Psoas muscle (tissue), 8 donors: ENCODE data around the gene APBA3. TPM values are rescaled to one million over a fixed set of nuclear protein-coding genes. Genes with fewer than 3 reads are reported as not detected.
A peak's percentile ranks its signal among the peaks of the same experiment; 100 is the strongest.

Source experiments
- ATAC-seq, 4 donors: fragments of 200-7000 bp; cut with Tn5 transposase; one replicate each; pipeline ENCODE4 v1.9.1; 2020; ENCODE audit warnings: moderate library complexity in 3 of 4, mild to moderate bottlenecking in 2 of 4
- DNase-seq, 2 donors: peaks; one replicate each; pipeline ENCODE4 v3.0.0-alpha.2; 2020
- H3K27ac ChIP-seq: fragments of 200-600 bp; one replicate; pipeline ENCODE4 v1.8.0; 2022
- H3K27me3 ChIP-seq, 3 donors: fragments of 200-600 bp in 1 of 3; one replicate each; pipeline versions ENCODE4 v1.6.1 to v1.8.0; 2013 to 2022; ENCODE audit warnings: low read length in 2 of 3, mild to moderate bottlenecking in 2 of 3, moderate library complexity in 1 of 3; ENCODE audit not compliant: insufficient read depth in 3 of 3
- H3K36me3 ChIP-seq, 2 donors: fragments of 200-600 bp in 1 of 2; one replicate each; pipeline versions ENCODE4 v1.6.1 to v1.8.0; 2013 to 2022; ENCODE audit warnings: low read depth in 1 of 2, mild to moderate bottlenecking in 1 of 2, moderate library complexity in 1 of 2; ENCODE audit not compliant: insufficient read depth in 1 of 2
- H3K4me1 ChIP-seq: fragments of 200-600 bp; one replicate; pipeline ENCODE4 v1.8.0; 2022
- H3K4me3 ChIP-seq: fragments of 200-600 bp; one replicate; pipeline ENCODE4 v1.8.0; 2022; ENCODE audit warnings: mild to moderate bottlenecking
- H3K9me3 ChIP-seq: fragments of 200-600 bp; one replicate; pipeline ENCODE4 v1.8.0; 2022
- CTCF ChIP-seq: fragments of 200-600 bp; IDR thresholded peaks from one replicate; pipeline ENCODE4 v1.8.0; 2022; ENCODE audit warnings: antibody characterized with exemption
- WGBS, 3 donors: extraction: QIAGEN DNeasy Blood & Tissue Kit; methylation state at CpG; one replicate each; pipeline versions ENCODE4 v1.1.6 to v1.1.7; 2013; 5-methylcytosine and 5-hydroxymethylcytosine counted together
- intact Hi-C, 2 donors: fragments of 100-400 bp; cut with DNase I; formaldehyde crosslinking; loops; one replicate each; pipeline versions ENCODE4 v1.11.0 to v1.14.2; 2022
- polyA plus RNA-seq, 3 donors: library from polyadenylated mRNA; stranded (reverse); fragments of 200-250 nt; gene quantifications; one replicate each; pipeline ENCODE4 v1.2.3, GENCODE V29; 2013
- total RNA-seq, 4 donors: library from RNA; stranded (reverse); fragmentation: NEBNext Ultra II Directional in 2 of 4; extraction: Animal tissue kit (Norgen Biotek cat#: 25700) in 2 of 4; gene quantifications; one replicate each; pipeline versions ENCODE4 v1.2.1 to v1.2.4, GENCODE V29; 2021 to 2023
- donor health status: healthy with polysubstance abuse.
- donor health status: DM: no; HTN: no; CAD: no; lungs with moderate emphysema.
- donor health status: Bipolar disorder and iron deficiency.
- donor health status: healthy.
- donor health status: DM: yes; HTN: yes; CAD: no.
- donor health status: DM: no; HTN: no; CAD: no.
- donor health status: DM: no; HTN: no; CAD: no.
- donor health status: DM: yes; HTN: yes; CAD: no.

APBA3 gene
- total and polyA plus RNA-seq, 7 donors = 17.7 to 30.1 (median 19.4) TPM

GRCh38 chr19:3788996-3789778 is 27.7 kb upstream of the APBA3 start:
- whole genome bisulfite sequencing, 3 donors = 31 to 42% (median 38%) methylated on average over 15 to 16 of the region's 16 CpGs
- Histone ChIP-seq H3K4me1 (no peaks in the 10 kb centered on the region), H3K9me3 (no peaks in the 10 kb centered on the region), H3K36me3 (no peaks in the 10 kb centered on the region), H3K27me3 (peaks cover 0 to 41% (median 16%) of the 10 kb centered on the region in 3 donors), H3K4me3 (no peak overlapping the region), H3K27ac (no peak overlapping the region)
- no peak for TF ChIP-seq CTCF
- intact Hi-C loops = no loop called here
- ATAC-seq = no peak
- no peak for DNase-seq

GRCh38 chr19:3785938-3786824 is 24.7 kb upstream of the APBA3 start, which contains the start of gene MATK:
Gene MATK (minus strand): TSS chr19:3786381. CDS start chr19:3785135, 1,246 bp downstream.
- peak within 1 kb of the TSS; percentile 18 for H3K4me3 ChIP-seq

GRCh38 chr19:3785451-3785937 is 24.0 kb upstream of the APBA3 start:
- H3K27me3 ChIP-seq = peaks cover 0 to 54% (median 20%) of the 10 kb centered on the region in 3 donors
- peaks cover 9% of the 10 kb centered on the region for H3K9me3 ChIP-seq
- WGBS, 3 donors = 0 to 2% (median 2%) methylated on average over 40 to 47 of the region's 47 CpGs
- no peaks in the 10 kb centered on the region for H3K36me3 ChIP-seq
- intact Hi-C loops = no loop called here
- DNase-seq (no peak), ATAC-seq (no peak)
- H3K27ac ChIP-seq = no peak overlapping the region
- TF ChIP-seq CTCF = no peak
- peak overlapping the region; percentile 18 for H3K4me3 ChIP-seq
- no peaks in the 10 kb centered on the region for H3K4me1 ChIP-seq

More at GRCh38 chr19:3785938-3786824, 24.7 kb upstream of the APBA3 start, which contains the start of gene MATK:
- WGBS, 3 donors = 5 to 7% (median 5%) methylated on average over 44 to 101 of the region's 101 CpGs
- no peaks in the 10 kb centered on the region for H3K36me3 ChIP-seq
- ATAC-seq (no peak), DNase-seq (no peak)
- H3K9me3 ChIP-seq = peaks cover 4% of the 10 kb centered on the region
- H3K27ac ChIP-seq = no peak within 1 kb of the TSS
- intact Hi-C loops = no loop called here
- TF ChIP-seq CTCF = no peak
- H3K4me1 ChIP-seq = no peaks in the 10 kb centered on the region
- peaks cover 0 to 55% (median 20%) of the 10 kb centered on the region in 3 donors for H3K27me3 ChIP-seq

- H3K27me3 ChIP-seq = peaks cover 0 to 49% (median 19%) of the 10 kb centered on the region in 3 donors
- no peak overlapping the region for H3K4me3 ChIP-seq
- ATAC-seq = peak in 1 of 4 donors; percentile 26
- no peak for TF ChIP-seq CTCF
- 15 to 25% (median 22%) methylated on average over 24 to 25 of the region's 25 CpGs for WGBS, 3 donors
- H3K9me3 ChIP-seq = peaks cover 9% of the 10 kb centered on the region
- H3K36me3 ChIP-seq = no peaks in the 10 kb centered on the region
- no peaks in the 10 kb centered on the region for H3K4me1 ChIP-seq
- intact Hi-C loops = no loop called here
- no peak for DNase-seq
- H3K27ac ChIP-seq = no peak overlapping the region
Observed at GRCh38 chr19:3784607-3785450, 23.3 kb upstream of the APBA3 start.
